ENCODE measurements around the gene PLTP. TPM values are rescaled to one million over a fixed set of nuclear protein-coding genes. Genes with fewer than 3 reads are reported as not detected.

Gene PLTP
- total RNA-seq, 1 donor from 2014 or later: 95.4 TPM

GRCh38 chr20:45925821-45926506, 14.0 kb upstream of the PLTP start:
- intact Hi-C loops (cut with DNase I): no loop called here
- no peak for ATAC-seq
- DNase-seq (ENCODE audit: low spot score): no peak

- DNase-seq (ENCODE audit: low spot score) (no peak), ATAC-seq (peak; percentile 71)
These were observed 12.7 kb upstream of the PLTP start for GRCh38 chr20:45924391-45925261.

GRCh38 chr20:45921337-45922189, 9.6 kb upstream of the PLTP start:
- DNase-seq (ENCODE audit: low spot score) (no peak), ATAC-seq (no peak)
- intact Hi-C loops (cut with DNase I): no loop called here

More at GRCh38 chr20:45924391-45925261, 12.7 kb upstream of the PLTP start:
- intact Hi-C loops (cut with DNase I): no loop called here

- DNase-seq (ENCODE audit: low spot score): no peak
- ATAC-seq: no peak
- intact Hi-C loops (cut with DNase I): no loop called here
These were observed 8.7 kb upstream of the PLTP start for GRCh38 chr20:45920462-45921336.

GRCh38 chr20:45919542-45920399, 7.8 kb upstream of the PLTP start:
- DNase-seq (ENCODE audit: low spot score) (peak; percentile 89), ATAC-seq (peak; percentile 88)
- intact Hi-C loops (cut with DNase I): no loop called here

- intact Hi-C loops (cut with DNase I): no loop called here
- DNase-seq (ENCODE audit: low spot score) (no peak), ATAC-seq (peak; percentile 0)
These were observed 7.0 kb upstream of the PLTP start for GRCh38 chr20:45918779-45919537.

- peak; percentile 44 for ATAC-seq
- DNase-seq (ENCODE audit: low spot score): no peak
- intact Hi-C loops (cut with DNase I): no loop called here
These were observed 6.3 kb upstream of the PLTP start for GRCh38 chr20:45918182-45918737.

GRCh38 chr20:45917790-45918141, 5.8 kb upstream of the PLTP start:
- DNase-seq (ENCODE audit: low spot score): no peak
- peak; percentile 57 for ATAC-seq
- intact Hi-C loops (cut with DNase I): no loop called here

- ATAC-seq (no peak), DNase-seq (ENCODE audit: low spot score) (no peak)
- intact Hi-C loops (cut with DNase I): no loop called here
These were observed 1.2 kb upstream of the PLTP start for GRCh38 chr20:45913116-45913515.

- intact Hi-C loops (cut with DNase I): no loop called here
- ATAC-seq (no peak), DNase-seq (ENCODE audit: low spot score) (no peak)
These were observed 358 bp upstream of the PLTP start for GRCh38 chr20:45912344-45912682.

- intact Hi-C loops (cut with DNase I): no loop called here
- DNase-seq (ENCODE audit: low spot score) (peak; percentile 99), ATAC-seq (peak; percentile 94)
These were observed 1.1 kb downstream of the PLTP start for GRCh38 chr20:45910670-45911485.

- ATAC-seq (no peak), DNase-seq (ENCODE audit: low spot score) (no peak)
- intact Hi-C loops (cut with DNase I): no loop called here
These were observed 1.9 kb downstream of the PLTP start for GRCh38 chr20:45909817-45910669.

- intact Hi-C loops (cut with DNase I): no loop called here
- DNase-seq (ENCODE audit: low spot score) (no peak), ATAC-seq (no peak)
These were observed 2.6 kb downstream of the PLTP start for GRCh38 chr20:45909336-45909808.

GRCh38 chr20:45908084-45908483, 3.9 kb downstream of the PLTP start:
- ATAC-seq (no peak), DNase-seq (ENCODE audit: low spot score) (no peak)
- intact Hi-C loops (cut with DNase I): no loop called here

Data from sciatic nerve (tissue), 2 donors.